Measurements from ENCODE around the gene BBS9. TPM values are rescaled to one million over a fixed set of nuclear protein-coding genes. Genes with fewer than 3 reads are reported as not detected.

Gene BBS9
- total RNA-seq, 1 experiment from 2014 or later = 26.4 TPM

DNA sequence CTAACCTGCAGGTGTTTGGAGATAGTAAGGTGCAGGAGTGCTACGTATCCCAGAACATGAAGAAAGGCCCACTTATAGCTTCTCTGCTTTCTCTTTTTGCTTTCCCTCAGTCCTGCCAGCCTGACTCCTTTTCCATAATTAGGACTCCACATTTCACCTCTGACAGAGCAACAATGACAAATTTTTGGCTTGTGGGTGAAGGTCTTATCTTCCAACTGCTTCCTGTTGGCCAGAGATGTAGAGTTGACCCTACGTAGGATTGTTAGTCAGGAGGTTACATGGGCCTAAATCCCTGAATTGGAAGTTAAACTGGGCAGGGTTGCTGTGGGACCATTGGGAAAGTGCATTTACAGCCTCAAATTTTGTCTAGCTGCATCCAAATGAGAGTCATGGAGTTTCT is 41.5 kb upstream of the BBS9 start:
- no peak overlapping the region for H3T11ph ChIP-seq (ENCODE audit: low read length)
- H4K91ac ChIP-seq (ENCODE audit: insufficient read length, low read depth, low read length) = no peak overlapping the region
- no peak overlapping the region for H3K18ac ChIP-seq (ENCODE audit: insufficient read length, low read depth, low read length)
- no peak overlapping the region for H3K4ac ChIP-seq (ENCODE audit: low read depth, low read length)
- H3K56ac ChIP-seq (ENCODE audit: insufficient read length, low read depth, low read length) = no peak overlapping the region
- no peaks in the 10 kb centered on the region for H3K79me2 ChIP-seq (ENCODE audit: insufficient read depth, low read length)
- H2AK5ac ChIP-seq (ENCODE audit: insufficient read length, low read length) = no peak overlapping the region
- no peak overlapping the region for H2BK15ac ChIP-seq (ENCODE audit: low read depth, low read length)
- no peak overlapping the region for H4K5ac ChIP-seq (ENCODE audit: insufficient read length, low read depth, low read length)
- H4K8ac ChIP-seq (replicated peaks; ENCODE audit: insufficient read length, low read depth, low read length) = no peak overlapping the region
- Mint-ChIP-seq H3K4me1 (no peaks in the 10 kb centered on the region), H3K36me3 (ENCODE audit: insufficient read depth in 1 of 3, low read depth in 3 of 3) (0 out of 7 replicates have a peak, but pooled peaks cover 0 to 1% (median 0%) of the 10 kb centered on the region in 3 experiments), H3K9me3 (no peaks in the 10 kb centered on the region; a peak in 1 of 5 replicates), H3K27me3 (ENCODE audit: low read depth) (no peaks in the 10 kb centered on the region; the same call in 1 of the 2 replicates), H3K4me3 (no peak overlapping the region), H3K27ac (no peak overlapping the region)
- H3K4me1 ChIP-seq (ENCODE audit: insufficient read depth, low read length) = no peaks in the 10 kb centered on the region
- no CpG with 5 or more reads among the region's 2 CpGs for WGBS (ENCODE audit: extremely low coverage, insufficient read length, low lambda C conversion rate)
- H2BK20ac ChIP-seq (ENCODE audit: low read depth, low read length, poor library complexity, severe bottlenecking) = no peak overlapping the region
- H3K14ac ChIP-seq (ENCODE audit: insufficient read depth, low read length) = no peak overlapping the region
- no peaks in the 10 kb centered on the region for H3K79me1 ChIP-seq (ENCODE audit: insufficient read depth, low read depth, low read length, poor library complexity, severe bottlenecking)
- H2BK120ac ChIP-seq (ENCODE audit: low read depth, low read length, poor library complexity, severe bottlenecking) = no peak overlapping the region
- DNase-seq = no peak
- H3K23me2 ChIP-seq (ENCODE audit: insufficient read length, low read depth, low read length, poor library complexity, severe bottlenecking) = no peaks in the 10 kb centered on the region
- no peak overlapping the region for H3K9ac ChIP-seq (ENCODE audit: extremely low read depth, insufficient read length, low read length)
- no peak overlapping the region for H2BK5ac ChIP-seq (ENCODE audit: insufficient read length, low read length)
- no peak overlapping the region for H3K23ac ChIP-seq (ENCODE audit: insufficient read length, low read depth, low read length)
- no peaks in the 10 kb centered on the region for H3K9me3 ChIP-seq (ENCODE audit: control insufficient read depth, low read depth, low read length)
- H3K4me2 ChIP-seq (ENCODE audit: insufficient read depth, insufficient read length, low read length) = no peak overlapping the region
- H3K27me3 ChIP-seq (ENCODE audit: insufficient read depth, low read length) = no peaks in the 10 kb centered on the region
- H4K20me1 ChIP-seq (ENCODE audit: control insufficient read depth, insufficient read depth, insufficient read length) = no peaks in the 10 kb centered on the region
- no peak overlapping the region for H2BK12ac ChIP-seq (ENCODE audit: insufficient read length, low read depth, low read length)
- TF ChIP-seq, protein P1, sequence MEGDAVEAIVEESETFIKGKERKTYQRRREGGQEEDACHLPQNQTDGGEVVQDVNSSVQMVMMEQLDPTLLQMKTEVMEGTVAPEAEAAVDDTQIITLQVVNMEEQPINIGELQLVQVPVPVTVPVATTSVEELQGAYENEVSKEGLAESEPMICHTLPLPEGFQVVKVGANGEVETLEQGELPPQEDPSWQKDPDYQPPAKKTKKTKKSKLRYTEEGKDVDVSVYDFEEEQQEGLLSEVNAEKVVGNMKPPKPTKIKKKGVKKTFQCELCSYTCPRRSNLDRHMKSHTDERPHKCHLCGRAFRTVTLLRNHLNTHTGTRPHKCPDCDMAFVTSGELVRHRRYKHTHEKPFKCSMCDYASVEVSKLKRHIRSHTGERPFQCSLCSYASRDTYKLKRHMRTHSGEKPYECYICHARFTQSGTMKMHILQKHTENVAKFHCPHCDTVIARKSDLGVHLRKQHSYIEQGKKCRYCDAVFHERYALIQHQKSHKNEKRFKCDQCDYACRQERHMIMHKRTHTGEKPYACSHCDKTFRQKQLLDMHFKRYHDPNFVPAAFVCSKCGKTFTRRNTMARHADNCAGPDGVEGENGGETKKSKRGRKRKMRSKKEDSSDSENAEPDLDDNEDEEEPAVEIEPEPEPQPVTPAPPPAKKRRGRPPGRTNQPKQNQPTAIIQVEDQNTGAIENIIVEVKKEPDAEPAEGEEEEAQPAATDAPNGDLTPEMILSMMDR (conservative IDR thresholded peaks at IDR 0.05) = no peak
- H3K27ac ChIP-seq (ENCODE audit: insufficient read length, low read depth, low read length) = no peak overlapping the region
- H2AFZ ChIP-seq (ENCODE audit: low read length) = no peak overlapping the region
